ENCODE measurements around the gene TMEM272. TPM values are rescaled to one million over a fixed set of nuclear protein-coding genes. Genes with fewer than 3 reads are reported as not detected.

Gene TMEM272
- total and polyA plus RNA-seq, 2 experiments from 2014 or later: 0.11 to 0.76 TPM

GRCh38 chr13:51841732-51842131, 3.2 kb downstream of the TMEM272 start (continued):
- no peak for TF ChIP-seq ZNF462 (CRISPR knock-in tag; IDR thresholded peaks at IDR 0.05)

GRCh38 chr13:51840917-51841316, 4.1 kb downstream of the TMEM272 start:
- Histone ChIP-seq H3K4me3 (no peak overlapping the region), H3K9me2 (ENCODE audit: insufficient read depth) (peaks cover 5% of the 10 kb centered on the region; the same call in 1 of the 2 replicates), H3K79me2 (replicated peaks; ENCODE audit: insufficient read depth) (no peaks in the 10 kb centered on the region), H3K27ac (ENCODE audit: low read depth) (no peak overlapping the region), H2AFZ (no peak overlapping the region), H3K27me3 (ENCODE audit: insufficient read depth) (no peaks in the 10 kb centered on the region), H3K4me1 (ENCODE audit: insufficient read depth) (no peaks in the 10 kb centered on the region), H3K4me2 (no peak overlapping the region), H3F3A (replicated peaks; ENCODE audit: low read depth) (no peaks in the 10 kb centered on the region), H3K36me3 (ENCODE audit: insufficient read depth) (no peaks in the 10 kb centered on the region), H4K20me1 (replicated peaks; ENCODE audit: insufficient read depth) (no peaks in the 10 kb centered on the region)
- ATAC-seq (no peak), DNase-seq (ENCODE audit: low spot score) (no peak)
- Mint-ChIP-seq H3K4me1 (peaks cover 11% of the 10 kb centered on the region; the same call in 2 of the 3 replicates), H3K27me3 (ENCODE audit: insufficient read depth, low read depth, poor library complexity) (peaks cover 6% of the 10 kb centered on the region), H3K4me3 (no peak overlapping the region), H3K9me3 (no peaks in the 10 kb centered on the region), H3K27ac (no peak overlapping the region), H3K36me3 (ENCODE audit: low read depth) (no peaks in the 10 kb centered on the region)
- no peak for TF ChIP-seq REST (IDR thresholded peaks at IDR 0.05; ENCODE audit: unreplicated experiment)
- TF ChIP-seq ZNF114 (CRISPR knock-in tag; IDR thresholded peaks at IDR 0.05): no peak
- TF ChIP-seq ZNF462 (CRISPR knock-in tag; IDR thresholded peaks at IDR 0.05): no peak
- no peak for TF ChIP-seq JUNB (IDR thresholded peaks at IDR 0.05; ENCODE audit: unreplicated experiment)
- no peak for TF ChIP-seq POLR2AphosphoS5 (IDR thresholded peaks at IDR 0.05; ENCODE audit: low read depth)

Data from GM23338 (cell line).